Neural cell (in vitro differentiated cells): ENCODE measurements around the gene CDKAL1. TPM values are rescaled to one million over a fixed set of nuclear protein-coding genes. Genes with fewer than 3 reads are reported as not detected.

Experiments used
- H2AFZ ChIP-seq: fragments of 200-600, 300-800 bp; sonication (generic), shearing (Covaris generic); 2 replicates; pipeline ENCODE4 v1.6.0; 2014; ENCODE audit warnings: low read depth, mild to moderate bottlenecking, antibody characterized with exemption, low read length, moderate library complexity
- H3F3A ChIP-seq: fragments of 200-600 bp; shearing (Covaris generic); 2 replicates; pipeline ENCODE4 v1.6.1; 2016; ENCODE audit warnings: mild to moderate bottlenecking, moderate library complexity, mixed read lengths, antibody characterized with exemption, low read length; ENCODE audit not compliant: insufficient read depth, poor library complexity, severe bottlenecking
- H3K27ac ChIP-seq: fragments of 200-600, 300-800 bp; sonication (generic), shearing (Covaris generic); 2 replicates; pipeline ENCODE4 v1.5.1; 2014; ENCODE audit warnings: mild to moderate bottlenecking, low read length, moderate library complexity
- H3K27me3 ChIP-seq: fragments of 300-800, 200-600 bp; sonication (generic), shearing (Covaris generic); 2 replicates; pipeline ENCODE4 v1.6.0; 2014; ENCODE audit warnings: mild to moderate bottlenecking, low read depth, low read length, moderate library complexity; ENCODE audit not compliant: insufficient read depth
- H3K36me3 ChIP-seq: fragments of 300-800, 200-600 bp; sonication (generic), shearing (Covaris generic); 2 replicates; pipeline ENCODE4 v1.5.1; 2014; ENCODE audit warnings: mild to moderate bottlenecking, antibody characterized with exemption, low read length, moderate library complexity; ENCODE audit not compliant: insufficient read depth
- H3K4me2 ChIP-seq: fragments of 300-800, 200-600 bp; sonication (generic), shearing (Covaris generic); 2 replicates; pipeline ENCODE4 v1.6.0; 2014; ENCODE audit warnings: mild to moderate bottlenecking, low read length
- H3K4me3 ChIP-seq: fragments of 300-800, 200-600 bp; sonication (generic), shearing (Covaris generic); 2 replicates; pipeline ENCODE4 v1.5.1; 2014; ENCODE audit warnings: mild to moderate bottlenecking, low read length, moderate library complexity
- H3K79me2 ChIP-seq: fragments of 200-600 bp; shearing (Covaris generic); replicated peaks from 2 replicates; pipeline ENCODE4 v1.6.0; 2014; ENCODE audit warnings: mild to moderate bottlenecking, low read length, moderate library complexity; ENCODE audit not compliant: insufficient read depth
- H3K9ac ChIP-seq: fragments of 300-800, 200-600 bp; sonication (generic), shearing (Covaris generic); 2 replicates; pipeline ENCODE4 v1.6.1; 2016; ENCODE audit warnings: mild to moderate bottlenecking, low read length, mixed read lengths
- H3K9me2 ChIP-seq: fragments of 200-600 bp; shearing (Covaris generic); 2 replicates; pipeline ENCODE4 v1.6.1; 2016; ENCODE audit warnings: mild to moderate bottlenecking, low read length, mixed read lengths; ENCODE audit not compliant: insufficient read depth
- H3K9me3 ChIP-seq: fragments of 200-600, 300-800 bp; sonication (generic), shearing (Covaris generic); 2 replicates; pipeline ENCODE4 v1.6.1; 2016; ENCODE audit warnings: mild to moderate bottlenecking, mixed run types, low read length, moderate library complexity, mixed read lengths
- H4K20me1 ChIP-seq: fragments of 200-600 bp; shearing (Covaris generic); 2 replicates; pipeline ENCODE4 v1.6.1; 2016; ENCODE audit warnings: mild to moderate bottlenecking, mixed run types; ENCODE audit not compliant: insufficient read depth
- EP300 ChIP-seq: fragments of 450-650 bp; conservative IDR thresholded peaks from 2 replicates; pipeline ENCODE4 v1.6.1; 2014; ENCODE audit warnings: antibody characterized with exemption, mild to moderate bottlenecking, moderate library complexity; ENCODE audit not compliant: poor library complexity, severe bottlenecking
- EZH2 ChIP-seq: fragments of 200-600, 300-800 bp; shearing (Covaris generic), sonication (generic); IDR thresholded peaks from 2 replicates; pipeline ENCODE4 v1.6.1; 2014; ENCODE audit warnings: antibody characterized with exemption, low read length, borderline replicate concordance, mild to moderate bottlenecking; ENCODE audit not compliant: insufficient read depth, poor library complexity, severe bottlenecking
- MXI1 ChIP-seq: fragments of 450-650 bp; conservative IDR thresholded peaks from 2 replicates; pipeline ENCODE4 v1.6.1; 2014; ENCODE audit warnings: antibody characterized with exemption, mild to moderate bottlenecking; ENCODE audit not compliant: poor library complexity, severe bottlenecking
- POLR2AphosphoS5 ChIP-seq: IDR thresholded peaks from 2 replicates; pipeline ENCODE4 v1.6.1; 2012
- RAD21 ChIP-seq: fragments of 450-650 bp; conservative IDR thresholded peaks from 2 replicates; pipeline ENCODE4 v1.6.1; 2014; ENCODE audit warnings: antibody characterized with exemption, mild to moderate bottlenecking, moderate library complexity
- REST ChIP-seq: IDR thresholded peaks from 2 replicates; pipeline ENCODE4 v1.6.1; 2012; ENCODE audit warnings: borderline replicate concordance
- SMC3 ChIP-seq: fragments of 450-650 bp; conservative IDR thresholded peaks from 2 replicates; pipeline ENCODE4 v1.6.1; 2014; ENCODE audit warnings: antibody characterized with exemption, mild to moderate bottlenecking, moderate library complexity; ENCODE audit not compliant: poor library complexity
- TAF1 ChIP-seq: IDR thresholded peaks from 2 replicates; pipeline ENCODE4 v1.6.1; 2012; ENCODE audit warnings: low read depth
- polyA plus RNA-seq: library from polyadenylated mRNA; depleted of rRNA; stranded (reverse); fragments of >200 nt; gene quantifications from 2 replicates; pipeline ENCODE4 v1.2.3, GENCODE V29; 2014
- TF ChIP-seq, protein P1 (sequence below): fragments of 450-650 bp; IDR thresholded peaks from 2 replicates; pipeline ENCODE4 v1.5.1; 2014; ENCODE audit warnings: antibody characterized with exemption, mild to moderate bottlenecking, moderate library complexity; ENCODE audit not compliant: poor library complexity, severe bottlenecking

The CDKAL1 gene
- polyA plus RNA-seq, 1 donor from 2014 or later: 10.7 TPM

DNA sequence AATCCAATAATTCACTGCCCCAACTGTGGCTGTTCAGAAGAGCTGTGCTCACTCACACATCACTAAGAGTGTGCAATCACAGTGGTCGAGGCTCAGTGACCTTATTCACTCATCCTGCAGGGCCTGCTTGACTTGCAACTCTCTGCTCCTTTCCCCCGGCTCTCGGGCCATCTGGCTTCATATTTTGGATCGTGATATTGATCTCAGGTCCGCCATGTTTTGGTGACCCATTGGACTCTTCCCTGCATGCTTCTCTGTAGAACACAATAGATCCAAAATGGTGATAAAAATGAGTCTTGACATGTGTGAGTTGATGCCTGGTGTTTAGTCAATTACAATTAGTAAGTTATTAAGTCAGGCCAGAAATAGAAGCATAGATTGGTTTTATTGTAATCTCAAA, 745.4 kb downstream of the CDKAL1 start:
- no peaks in the 10 kb centered on the region for H3K79me2 ChIP-seq
- H3K27me3 ChIP-seq: no peaks in the 10 kb centered on the region
- no peaks in the 10 kb centered on the region for H4K20me1 ChIP-seq
- H3K4me2 ChIP-seq: no peak overlapping the region
- H3F3A ChIP-seq: no peaks in the 10 kb centered on the region
- H3K9ac ChIP-seq: no peak overlapping the region
- H3K4me3 ChIP-seq: no peak overlapping the region
- H3K9me3 ChIP-seq: no peaks in the 10 kb centered on the region
- H3K9me2 ChIP-seq: no peaks in the 10 kb centered on the region
- TF ChIP-seq RAD21 (no peak), REST (no peak), EP300 (no peak), MXI1 (no peak), POLR2AphosphoS5 (no peak), EZH2 (no peak), SMC3 (no peak), TAF1 (no peak)
- TF ChIP-seq, protein P1, sequence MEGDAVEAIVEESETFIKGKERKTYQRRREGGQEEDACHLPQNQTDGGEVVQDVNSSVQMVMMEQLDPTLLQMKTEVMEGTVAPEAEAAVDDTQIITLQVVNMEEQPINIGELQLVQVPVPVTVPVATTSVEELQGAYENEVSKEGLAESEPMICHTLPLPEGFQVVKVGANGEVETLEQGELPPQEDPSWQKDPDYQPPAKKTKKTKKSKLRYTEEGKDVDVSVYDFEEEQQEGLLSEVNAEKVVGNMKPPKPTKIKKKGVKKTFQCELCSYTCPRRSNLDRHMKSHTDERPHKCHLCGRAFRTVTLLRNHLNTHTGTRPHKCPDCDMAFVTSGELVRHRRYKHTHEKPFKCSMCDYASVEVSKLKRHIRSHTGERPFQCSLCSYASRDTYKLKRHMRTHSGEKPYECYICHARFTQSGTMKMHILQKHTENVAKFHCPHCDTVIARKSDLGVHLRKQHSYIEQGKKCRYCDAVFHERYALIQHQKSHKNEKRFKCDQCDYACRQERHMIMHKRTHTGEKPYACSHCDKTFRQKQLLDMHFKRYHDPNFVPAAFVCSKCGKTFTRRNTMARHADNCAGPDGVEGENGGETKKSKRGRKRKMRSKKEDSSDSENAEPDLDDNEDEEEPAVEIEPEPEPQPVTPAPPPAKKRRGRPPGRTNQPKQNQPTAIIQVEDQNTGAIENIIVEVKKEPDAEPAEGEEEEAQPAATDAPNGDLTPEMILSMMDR: no peak
- no peaks in the 10 kb centered on the region for H3K36me3 ChIP-seq
- no peak overlapping the region for H3K27ac ChIP-seq
- H2AFZ ChIP-seq: no peak overlapping the region

GRCh38 chr6:21281366-21281765, 747.1 kb downstream of the CDKAL1 start:
- H3K9me3 ChIP-seq: no peaks in the 10 kb centered on the region
- no peak overlapping the region for H2AFZ ChIP-seq
- H3F3A ChIP-seq: no peaks in the 10 kb centered on the region
- no peak overlapping the region for H3K4me2 ChIP-seq
- H4K20me1 ChIP-seq: no peaks in the 10 kb centered on the region
- no peaks in the 10 kb centered on the region for H3K27me3 ChIP-seq
- no peak overlapping the region for H3K4me3 ChIP-seq
- H3K9ac ChIP-seq: no peak overlapping the region
- no peaks in the 10 kb centered on the region for H3K36me3 ChIP-seq
- TF ChIP-seq SMC3: no peak
- TF ChIP-seq POLR2AphosphoS5: no peak
- no peak for TF ChIP-seq MXI1
- TF ChIP-seq EZH2: no peak
- TF ChIP-seq EP300: no peak
- no peak for TF ChIP-seq REST
- TF ChIP-seq, protein P1: no peak
- no peak for TF ChIP-seq RAD21
- TF ChIP-seq TAF1: no peak
- no peaks in the 10 kb centered on the region for H3K79me2 ChIP-seq
- no peaks in the 10 kb centered on the region for H3K9me2 ChIP-seq
- H3K27ac ChIP-seq: no peak overlapping the region
